PC-3 (cell line): ENCODE results near the gene PPT2.

Experiments
- CTCF ChIP-seq: fragments of 300-600 bp; sonication (generic); conservative IDR thresholded peaks from 2 replicates; pipeline ENCODE4 v1.5.1; 2017; ENCODE audit warnings: antibody characterized with exemption, low read depth, mild to moderate bottlenecking, low read length
- EZH2 ChIP-seq: fragments of 300-600 bp; sonication (generic); IDR thresholded peaks from one replicate; pipeline ENCODE4 v1.6.1; 2017; ENCODE audit warnings: antibody characterized with exemption, mild to moderate bottlenecking, low read length; ENCODE audit not compliant: unreplicated experiment
- EZH2phosphoT487 ChIP-seq: fragments of 300-600 bp; sonication (generic); IDR thresholded peaks from 2 replicates; pipeline ENCODE4 v1.6.1; 2018; ENCODE audit warnings: mild to moderate bottlenecking, antibody characterized with exemption, low read length, borderline replicate concordance

- TF ChIP-seq CTCF (no peak), EZH2 (no peak), EZH2phosphoT487 (no peak)
Observed at GRCh38 chr6:32177788-32178546, 24.0 kb downstream of the PPT2 start, which contains the start of gene RNF5.
